K562 (cell line): ENCODE measurements around the gene CLDN7. TPM values are rescaled to one million over a fixed set of nuclear protein-coding genes. Genes with fewer than 3 reads are reported as not detected.

Experiments used
- ASH1L ChIP-seq: fragments of 450-650 bp; IDR thresholded peaks from 2 replicates; pipeline ENCODE4 v1.6.1; 2018; ENCODE audit warnings: borderline replicate concordance, mild to moderate bottlenecking, low read depth; ENCODE audit not compliant: partially characterized antibody
- ATF7 ChIP-seq: fragments of 450-650 bp; IDR thresholded peaks from 2 replicates; pipeline ENCODE4 v1.7.1; 2014; ENCODE audit warnings: mild to moderate bottlenecking, moderate library complexity
- CBX8 ChIP-seq: fragments of 200-600 bp; sonication (generic); IDR thresholded peaks from 2 replicates; pipeline ENCODE4 v1.6.1; 2012; ENCODE audit warnings: borderline replicate concordance, mixed run types, low read depth, mild to moderate bottlenecking, moderate library complexity, mixed read lengths, low read length, control low read depth, inconsistent platforms; ENCODE audit not compliant: poor library complexity, severe bottlenecking; ENCODE audit errors: extremely low read depth
- CREM ChIP-seq: IDR thresholded peaks from 2 replicates; pipeline ENCODE4 v1.6.1; 2014; ENCODE audit warnings: antibody characterized with exemption, low read depth
- ILF3 ChIP-seq: fragments of 450-650 bp; IDR thresholded peaks from 2 replicates; pipeline ENCODE4 v1.6.1; 2018; ENCODE audit warnings: antibody characterized with exemption, mild to moderate bottlenecking, moderate library complexity, borderline replicate concordance
- MCM5 ChIP-seq: fragments of 450-650 bp; IDR thresholded peaks from 2 replicates; pipeline ENCODE4 v1.6.1; 2016; ENCODE audit warnings: low read depth
- NBN ChIP-seq: fragments of 450-650 bp; IDR thresholded peaks from 2 replicates; pipeline ENCODE4 v1.6.1; 2016; ENCODE audit warnings: low read depth, mild to moderate bottlenecking
- NCOR1 ChIP-seq: fragments of 450-650 bp; IDR thresholded peaks from 2 replicates; pipeline ENCODE4 v1.6.1; 2016; ENCODE audit warnings: mild to moderate bottlenecking, moderate library complexity
- NR2C1 ChIP-seq, 2 experiments: fragments of 450-650 bp; IDR thresholded peaks; 2 replicates each; pipeline ENCODE4 v1.6.1; 2017; ENCODE audit warnings: mild to moderate bottlenecking in 2 of 2, antibody characterized with exemption in 1 of 2, inconsistent platforms in 1 of 2, missing compliant biosample characterization in 1 of 2, missing genetic modification characterization in 1 of 2
- PHB2 ChIP-seq: fragments of 450-650 bp; IDR thresholded peaks from 2 replicates; pipeline ENCODE4 v1.6.1; 2017; ENCODE audit warnings: low read depth
- POLR2H ChIP-seq: IDR thresholded peaks from 2 replicates; pipeline ENCODE4 v1.6.1; 2016; ENCODE audit warnings: missing genetic modification characterization, low read depth, mild to moderate bottlenecking, control low read depth, missing compliant biosample characterization, moderate library complexity
- RBM39 ChIP-seq: fragments of 200-400 bp; formaldehyde crosslinking; optimal IDR thresholded peaks from 2 replicates; pipeline ENCODE3; 2018; ENCODE audit warnings: low read depth, low read length
- STAG1 ChIP-seq: sonication (generic); formaldehyde crosslinking; IDR thresholded peaks from 2 replicates; pipeline ENCODE4 v1.5.0; 2020; ENCODE audit warnings: missing genetic modification reagents, borderline replicate concordance
- XRCC5 ChIP-seq: fragments of 200-400 bp; formaldehyde crosslinking; IDR thresholded peaks from 2 replicates; pipeline ENCODE4 v1.6.1; 2017; ENCODE audit warnings: low read depth, mild to moderate bottlenecking, low read length
- ZC3H11A ChIP-seq: IDR thresholded peaks from 2 replicates; pipeline ENCODE4 v1.6.1; 2012; ENCODE audit warnings: low read depth, low read length, improper control_type of control experiment
- polyA plus RNA-seq, 8 experiments: library from polyadenylated mRNA; depleted of rRNA in 4 of 8; stranded (reverse) in 5 of 8; unstranded in 3 of 8; fragments of >200 nt; fragmentation: Nextera tagmentation in 2 of 8; fragmentation: Illumina TruSeq in 1 of 8; extraction: Ambion mirVana in 2 of 8; extraction: Trizol in 1 of 8; gene quantifications; 2 replicates each; pipeline versions ENCODE4 v1.2.1 to v1.2.3, GENCODE V29; 2011 to 2014; ENCODE audit warnings: inconsistent platforms in 1 of 8, missing spikeins in 1 of 8
- total RNA-seq, 7 experiments: library from RNA; depleted of rRNA in 6 of 7; stranded (reverse); fragments of >200 nt in 6 of 7; fragmentation: Illumina TruSeq in 2 of 7; extraction: Trizol in 2 of 7; gene quantifications; 2 replicates each; pipeline versions ENCODE4 v1.2.1 to v1.2.3, GENCODE V29; 2011 to 2021; ENCODE audit warnings: low replicate concordance in 1 of 7
- TF ChIP-seq, protein P1 (sequence below): fragments of 450-650 bp; IDR thresholded peaks from 2 replicates; pipeline ENCODE4 v1.6.1; 2016; ENCODE audit warnings: low read depth, mild to moderate bottlenecking, moderate library complexity
- TF ChIP-seq, protein P2 (sequence below): sonication (generic); IDR thresholded peaks from 2 replicates; pipeline ENCODE4 v1.6.1; 2016
- TF ChIP-seq, protein P3 (sequence below): fragments of 450-650 bp; IDR thresholded peaks from 2 replicates; pipeline ENCODE4 v1.6.1; 2014; ENCODE audit warnings: low read depth, mild to moderate bottlenecking, moderate library complexity, borderline replicate concordance
- TF ChIP-seq, protein P4 (sequence below): fragments of 250-450 bp; sonication (Bioruptor Pico); IDR thresholded peaks from 2 replicates; pipeline ENCODE4 v1.8.0; 2021; ENCODE audit warnings: moderate library complexity, mild to moderate bottlenecking, inconsistent platforms
- TF ChIP-seq, protein P5 (sequence below), 2 experiments: fragments of 450-650 bp in 1 of 2; sonication (generic) in 1 of 2; formaldehyde crosslinking in 1 of 2; IDR thresholded peaks in 1 of 2; conservative IDR thresholded peaks in 1 of 2; 2 replicates each; pipeline versions ENCODE4 v1.6.1 to v1.8.1; 2016 to 2023; ENCODE audit warnings: mild to moderate bottlenecking in 2 of 2, moderate library complexity in 2 of 2, inconsistent platforms in 1 of 2, missing genetic modification reagents in 1 of 2

The CLDN7 gene
- total and polyA plus RNA-seq, 9 of the 15 experiments (the other 6 are each of a cell fraction or from before 2014, with no cell fraction given): 2.2 to 14.5 (median 7.6) TPM

DNA sequence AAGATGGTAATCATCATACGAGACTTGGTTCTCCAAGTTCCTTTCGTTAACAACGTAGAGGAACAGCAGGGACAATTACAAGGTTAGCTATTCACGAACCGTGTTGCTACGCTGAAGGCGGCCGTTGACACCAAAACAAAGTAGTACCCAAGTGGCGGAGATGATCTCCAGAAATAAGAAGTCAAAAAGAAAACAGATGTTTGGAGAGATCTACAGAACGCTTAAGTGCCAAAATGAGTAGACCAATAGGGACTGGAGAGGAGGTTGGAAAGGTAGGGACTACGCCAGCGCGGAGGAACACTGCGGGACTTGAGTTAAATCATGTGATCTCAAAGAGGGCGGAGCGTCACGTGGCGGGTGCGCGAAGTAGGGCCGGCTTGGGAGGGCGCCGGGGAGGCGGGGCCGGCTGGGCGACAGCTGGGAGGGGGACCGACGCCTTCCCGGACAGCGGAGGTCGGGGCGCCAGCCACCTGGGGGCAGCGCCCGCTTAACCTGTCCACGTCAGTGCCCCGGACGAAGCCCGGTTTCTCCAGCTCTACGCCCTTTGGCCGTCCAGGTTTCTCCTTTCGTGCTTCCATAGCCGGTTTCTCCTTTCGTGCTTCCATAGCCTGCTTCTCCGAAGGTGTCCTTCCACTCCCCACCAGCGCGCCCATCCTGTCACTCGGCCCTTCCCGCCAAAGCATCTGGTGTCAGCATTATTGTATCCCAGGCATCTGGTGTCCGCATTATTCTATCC lies 19.4 kb downstream of the CLDN7 start (continued):
- no peak for TF ChIP-seq ZC3H11A
- TF ChIP-seq NR2C1 (IDR thresholded peaks at IDR 0.05): peak; percentile 70; the same call in 1 of the 2 replicates
- TF ChIP-seq NR2C1 (tag; IDR thresholded peaks at IDR 0.05): no peak
- TF ChIP-seq, protein P1, sequence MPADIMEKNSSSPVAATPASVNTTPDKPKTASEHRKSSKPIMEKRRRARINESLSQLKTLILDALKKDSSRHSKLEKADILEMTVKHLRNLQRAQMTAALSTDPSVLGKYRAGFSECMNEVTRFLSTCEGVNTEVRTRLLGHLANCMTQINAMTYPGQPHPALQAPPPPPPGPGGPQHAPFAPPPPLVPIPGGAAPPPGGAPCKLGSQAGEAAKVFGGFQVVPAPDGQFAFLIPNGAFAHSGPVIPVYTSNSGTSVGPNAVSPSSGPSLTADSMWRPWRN: 0 out of 2 replicates have a peak, but pooled peaks have one; percentile 49
- TF ChIP-seq, protein P2, sequence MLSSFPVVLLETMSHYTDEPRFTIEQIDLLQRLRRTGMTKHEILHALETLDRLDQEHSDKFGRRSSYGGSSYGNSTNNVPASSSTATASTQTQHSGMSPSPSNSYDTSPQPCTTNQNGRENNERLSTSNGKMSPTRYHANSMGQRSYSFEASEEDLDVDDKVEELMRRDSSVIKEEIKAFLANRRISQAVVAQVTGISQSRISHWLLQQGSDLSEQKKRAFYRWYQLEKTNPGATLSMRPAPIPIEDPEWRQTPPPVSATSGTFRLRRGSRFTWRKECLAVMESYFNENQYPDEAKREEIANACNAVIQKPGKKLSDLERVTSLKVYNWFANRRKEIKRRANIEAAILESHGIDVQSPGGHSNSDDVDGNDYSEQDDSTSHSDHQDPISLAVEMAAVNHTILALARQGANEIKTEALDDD: peak; percentile 33; the same call in 1 of the 2 replicates
- TF ChIP-seq ATF7: peak; percentile 75
- no peak for TF ChIP-seq MCM5
- no peak for TF ChIP-seq XRCC5
- TF ChIP-seq, protein P3, sequence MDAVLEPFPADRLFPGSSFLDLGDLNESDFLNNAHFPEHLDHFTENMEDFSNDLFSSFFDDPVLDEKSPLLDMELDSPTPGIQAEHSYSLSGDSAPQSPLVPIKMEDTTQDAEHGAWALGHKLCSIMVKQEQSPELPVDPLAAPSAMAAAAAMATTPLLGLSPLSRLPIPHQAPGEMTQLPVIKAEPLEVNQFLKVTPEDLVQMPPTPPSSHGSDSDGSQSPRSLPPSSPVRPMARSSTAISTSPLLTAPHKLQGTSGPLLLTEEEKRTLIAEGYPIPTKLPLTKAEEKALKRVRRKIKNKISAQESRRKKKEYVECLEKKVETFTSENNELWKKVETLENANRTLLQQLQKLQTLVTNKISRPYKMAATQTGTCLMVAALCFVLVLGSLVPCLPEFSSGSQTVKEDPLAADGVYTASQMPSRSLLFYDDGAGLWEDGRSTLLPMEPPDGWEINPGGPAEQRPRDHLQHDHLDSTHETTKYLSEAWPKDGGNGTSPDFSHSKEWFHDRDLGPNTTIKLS: peak; percentile 88
- TF ChIP-seq, protein P4, sequence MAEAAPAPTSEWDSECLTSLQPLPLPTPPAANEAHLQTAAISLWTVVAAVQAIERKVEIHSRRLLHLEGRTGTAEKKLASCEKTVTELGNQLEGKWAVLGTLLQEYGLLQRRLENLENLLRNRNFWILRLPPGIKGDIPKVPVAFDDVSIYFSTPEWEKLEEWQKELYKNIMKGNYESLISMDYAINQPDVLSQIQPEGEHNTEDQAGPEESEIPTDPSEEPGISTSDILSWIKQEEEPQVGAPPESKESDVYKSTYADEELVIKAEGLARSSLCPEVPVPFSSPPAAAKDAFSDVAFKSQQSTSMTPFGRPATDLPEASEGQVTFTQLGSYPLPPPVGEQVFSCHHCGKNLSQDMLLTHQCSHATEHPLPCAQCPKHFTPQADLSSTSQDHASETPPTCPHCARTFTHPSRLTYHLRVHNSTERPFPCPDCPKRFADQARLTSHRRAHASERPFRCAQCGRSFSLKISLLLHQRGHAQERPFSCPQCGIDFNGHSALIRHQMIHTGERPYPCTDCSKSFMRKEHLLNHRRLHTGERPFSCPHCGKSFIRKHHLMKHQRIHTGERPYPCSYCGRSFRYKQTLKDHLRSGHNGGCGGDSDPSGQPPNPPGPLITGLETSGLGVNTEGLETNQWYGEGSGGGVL (CRISPR knock-in tag): no peak
- TF ChIP-seq POLR2H (tag): peak; percentile 70
- TF ChIP-seq RBM39: no peak
- TF ChIP-seq, protein P5, sequence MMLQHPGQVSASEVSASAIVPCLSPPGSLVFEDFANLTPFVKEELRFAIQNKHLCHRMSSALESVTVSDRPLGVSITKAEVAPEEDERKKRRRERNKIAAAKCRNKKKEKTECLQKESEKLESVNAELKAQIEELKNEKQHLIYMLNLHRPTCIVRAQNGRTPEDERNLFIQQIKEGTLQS (IDR thresholded peaks at IDR 0.05): peak; percentile 72; the same call in 1 of the 2 replicates
- TF ChIP-seq, protein P5 (CRISPR knock-in tag; conservative IDR thresholded peaks at IDR 0.05): no peak
- no peak for TF ChIP-seq STAG1
- 0 out of 2 replicates have a peak, but pooled peaks have one; percentile 22 for TF ChIP-seq NBN
- TF ChIP-seq PHB2: no peak
- peak; percentile 29 for TF ChIP-seq ASH1L
- no peak for TF ChIP-seq CBX8
- TF ChIP-seq NCOR1: peak; percentile 72
- TF ChIP-seq CREM: peak; percentile 83
- TF ChIP-seq ILF3: 0 out of 2 replicates have a peak, but pooled peaks have one; percentile 61
